ENCODE results near the gene NEDD4L. TPM values are rescaled to one million over a fixed set of nuclear protein-coding genes. Genes with fewer than 3 reads are reported as not detected.
A peak's percentile ranks its signal among the peaks of the same experiment; 100 is the strongest.

Gene NEDD4L
- total RNA-seq, 1 donor from 2014 or later = 135 TPM

- Mint-ChIP-seq H3K4me3 (no peak overlapping the region), H3K36me3 (peaks cover 1% of the 10 kb centered on the region), H3K4me1 (peaks cover 74% of the 10 kb centered on the region), H3K27ac (peak overlapping the region; percentile 82), H3K9me3 (no peaks in the 10 kb centered on the region), H3K27me3 (ENCODE audit: low read depth) (no peaks in the 10 kb centered on the region)
- DNase-seq (ENCODE audit: low spot score in 2 of 2, unreplicated experiment in 2 of 2) = no peak
- TF ChIP-seq, protein P1, sequence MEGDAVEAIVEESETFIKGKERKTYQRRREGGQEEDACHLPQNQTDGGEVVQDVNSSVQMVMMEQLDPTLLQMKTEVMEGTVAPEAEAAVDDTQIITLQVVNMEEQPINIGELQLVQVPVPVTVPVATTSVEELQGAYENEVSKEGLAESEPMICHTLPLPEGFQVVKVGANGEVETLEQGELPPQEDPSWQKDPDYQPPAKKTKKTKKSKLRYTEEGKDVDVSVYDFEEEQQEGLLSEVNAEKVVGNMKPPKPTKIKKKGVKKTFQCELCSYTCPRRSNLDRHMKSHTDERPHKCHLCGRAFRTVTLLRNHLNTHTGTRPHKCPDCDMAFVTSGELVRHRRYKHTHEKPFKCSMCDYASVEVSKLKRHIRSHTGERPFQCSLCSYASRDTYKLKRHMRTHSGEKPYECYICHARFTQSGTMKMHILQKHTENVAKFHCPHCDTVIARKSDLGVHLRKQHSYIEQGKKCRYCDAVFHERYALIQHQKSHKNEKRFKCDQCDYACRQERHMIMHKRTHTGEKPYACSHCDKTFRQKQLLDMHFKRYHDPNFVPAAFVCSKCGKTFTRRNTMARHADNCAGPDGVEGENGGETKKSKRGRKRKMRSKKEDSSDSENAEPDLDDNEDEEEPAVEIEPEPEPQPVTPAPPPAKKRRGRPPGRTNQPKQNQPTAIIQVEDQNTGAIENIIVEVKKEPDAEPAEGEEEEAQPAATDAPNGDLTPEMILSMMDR (IDR thresholded peaks at IDR 0.05; ENCODE audit: unreplicated experiment) = no peak
Measured at GRCh38 chr18:58097907-58098166, 53.8 kb downstream of the NEDD4L start.

DNA sequence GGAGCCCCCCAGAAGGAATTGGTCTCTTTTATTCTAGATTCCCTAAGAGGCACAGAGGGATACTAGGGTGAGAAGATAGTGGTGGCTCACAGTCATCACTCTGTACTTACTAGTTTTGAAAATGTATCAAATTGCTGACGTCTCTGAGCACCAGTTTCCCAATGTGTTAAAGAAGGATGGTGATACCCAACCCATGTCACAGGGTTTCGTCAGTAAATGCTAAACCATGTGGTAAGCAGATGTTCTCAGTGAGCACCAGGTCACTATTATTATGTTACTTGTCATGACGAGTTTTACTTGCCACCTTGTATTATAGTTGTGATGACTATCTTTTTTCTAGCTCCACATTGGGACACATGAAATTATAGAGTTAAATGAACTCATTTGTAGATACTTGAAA is 54.7 kb downstream of the NEDD4L start:
- Mint-ChIP-seq H3K4me1 (peaks cover 71% of the 10 kb centered on the region), H3K36me3 (peaks cover 1% of the 10 kb centered on the region), H3K27ac (no peak overlapping the region), H3K4me3 (no peak overlapping the region), H3K27me3 (ENCODE audit: low read depth) (no peaks in the 10 kb centered on the region), H3K9me3 (no peaks in the 10 kb centered on the region)
- TF ChIP-seq, protein P1 (IDR thresholded peaks at IDR 0.05; ENCODE audit: unreplicated experiment) = no peak
- no peak for DNase-seq (ENCODE audit: low spot score in 2 of 2, unreplicated experiment in 2 of 2)

GRCh38 chr18:58100154-58100553 is 56.1 kb downstream of the NEDD4L start:
- Mint-ChIP-seq H3K4me1 (peaks cover 74% of the 10 kb centered on the region), H3K9me3 (peaks cover 6% of the 10 kb centered on the region), H3K27me3 (ENCODE audit: low read depth) (no peaks in the 10 kb centered on the region), H3K27ac (peak overlapping the region; percentile 82), H3K36me3 (peaks cover 3% of the 10 kb centered on the region), H3K4me3 (no peak overlapping the region)
- no peak for DNase-seq (ENCODE audit: low spot score in 2 of 2, unreplicated experiment in 2 of 2)
- TF ChIP-seq, protein P1 (IDR thresholded peaks at IDR 0.05; ENCODE audit: unreplicated experiment) = no peak

- DNase-seq (ENCODE audit: low spot score in 2 of 2, unreplicated experiment in 2 of 2) = no peak
- no peaks in the 10 kb centered on the region for H3K27me3 Mint-ChIP-seq (ENCODE audit: low read depth)
- TF ChIP-seq, protein P1 (IDR thresholded peaks at IDR 0.05; ENCODE audit: unreplicated experiment) = no peak
- H3K4me3 Mint-ChIP-seq = no peak overlapping the region
- peaks cover 6% of the 10 kb centered on the region for H3K9me3 Mint-ChIP-seq
- peaks cover 78% of the 10 kb centered on the region for H3K4me1 Mint-ChIP-seq
- peak overlapping the region; percentile 52 for H3K27ac Mint-ChIP-seq
- H3K36me3 Mint-ChIP-seq = peaks cover 3% of the 10 kb centered on the region
Measured at GRCh38 chr18:58101291-58101794, 57.3 kb downstream of the NEDD4L start.

- no peak overlapping the region for H3K4me3 Mint-ChIP-seq
- DNase-seq (ENCODE audit: low spot score in 2 of 2, unreplicated experiment in 2 of 2) = no peak
Measured at GRCh38 chr18:58102018-58102417, 58.0 kb downstream of the NEDD4L start.

More at GRCh38 chr18:58102018-58102417, 58.0 kb downstream of the NEDD4L start:
- Mint-ChIP-seq H3K4me1 (peaks cover 75% of the 10 kb centered on the region), H3K27ac (peak overlapping the region; percentile 86), H3K27me3 (ENCODE audit: low read depth) (no peaks in the 10 kb centered on the region), H3K9me3 (peaks cover 6% of the 10 kb centered on the region), H3K36me3 (peaks cover 3% of the 10 kb centered on the region)
- TF ChIP-seq, protein P1 (IDR thresholded peaks at IDR 0.05; ENCODE audit: unreplicated experiment) = no peak
